ENCODE data around the gene GAPVD1.
A peak's percentile ranks its signal among the peaks of the same experiment; 100 is the strongest.
"Not testable (repeated sequence)": the region's sequence is repeated elsewhere in the genome, so short reads cannot be mapped to it uniquely, and the experiment has no call there.

Gene GAPVD1

DNA sequence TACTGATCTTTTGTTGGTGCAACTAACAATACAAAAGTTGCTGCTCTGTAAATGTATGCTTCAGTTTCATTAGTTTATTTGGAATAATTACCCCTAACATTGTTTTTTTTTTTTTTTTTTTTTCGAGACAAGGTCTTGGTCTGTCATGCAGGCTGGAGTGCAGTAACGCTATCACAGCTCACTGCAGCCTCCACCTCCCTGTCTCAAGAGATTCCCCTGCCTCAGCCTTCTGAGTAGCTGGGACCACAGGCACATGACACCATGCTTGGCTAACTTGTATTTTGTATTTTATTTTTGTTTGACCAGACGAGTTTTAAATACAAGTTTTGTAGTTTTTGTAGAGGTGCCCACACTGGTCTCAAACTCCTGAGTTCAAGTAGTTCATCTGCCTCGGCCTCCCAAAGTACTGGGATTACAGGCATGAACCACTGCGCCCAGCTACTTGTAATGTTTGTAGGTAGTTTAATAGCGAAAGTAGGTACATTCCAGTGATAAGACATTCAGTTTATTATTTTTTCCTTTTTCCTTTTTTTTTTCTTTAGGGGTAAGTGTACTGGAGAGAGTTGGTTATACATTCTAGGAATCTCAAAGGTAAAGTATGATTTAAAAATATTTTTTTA is 6.9 kb downstream of the GAPVD1 start:
- Mint-ChIP-seq H3K4me3 (peak overlapping the region in 1 of 2 donors; percentile 25), H3K4me1 (peaks cover 23 to 38% of the 10 kb centered on the region in 2 donors), H3K9me3 (no peaks in the 10 kb centered on the region), H3K27ac (peak overlapping the region; percentile 73), H3K27me3 (no peaks in the 10 kb centered on the region), H3K36me3 (peaks cover 24 to 37% of the 10 kb centered on the region in 2 donors)
- DNase-seq, result no peak
- ATAC-seq (replicated peaks), result peak; percentile 36 to 57

- Mint-ChIP-seq H3K27ac (no peak overlapping the region), H3K4me1 (peaks cover 18 to 33% of the 10 kb centered on the region in 2 donors), H3K9me3 (no peaks in the 10 kb centered on the region), H3K27me3 (no peaks in the 10 kb centered on the region), H3K36me3 (peaks cover 24 to 33% of the 10 kb centered on the region in 2 donors), H3K4me3 (no peak overlapping the region)
- DNase-seq (no peak), ATAC-seq (replicated peaks) (no peak)
These were observed 7.4 kb downstream of the GAPVD1 start for GRCh38 chr9:125269014-125269397.

DNA sequence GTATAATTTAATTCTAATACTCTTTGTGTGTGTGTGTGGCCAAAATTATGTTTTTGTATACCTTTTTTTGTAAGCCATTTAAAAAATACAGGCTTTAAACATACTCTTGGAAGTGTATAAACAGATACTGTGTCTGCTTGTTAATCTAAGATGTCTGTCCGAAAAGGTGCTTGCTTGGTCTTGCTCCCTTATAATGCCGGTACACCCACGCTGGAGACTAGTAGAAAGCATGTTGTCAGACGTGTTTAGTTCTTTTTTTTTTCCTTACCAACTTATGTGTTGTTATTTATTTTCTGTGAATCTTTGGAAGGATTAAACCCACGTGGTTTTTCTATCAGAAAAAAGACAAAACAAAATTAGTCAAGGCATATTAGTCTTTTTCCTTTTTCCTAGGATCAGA is 9.5 kb downstream of the GAPVD1 start:
- Mint-ChIP-seq H3K4me3 (no peak overlapping the region), H3K4me1 (peaks cover 13 to 20% of the 10 kb centered on the region in 2 donors), H3K27me3 (no peaks in the 10 kb centered on the region), H3K27ac (no peak overlapping the region), H3K9me3 (no peaks in the 10 kb centered on the region), H3K36me3 (peaks cover 19 to 22% of the 10 kb centered on the region in 2 donors)
- ATAC-seq (replicated peaks), result no peak
- DNase-seq, result no peak

GRCh38 chr9:125272697-125273096 is 11.1 kb downstream of the GAPVD1 start:
- Mint-ChIP-seq H3K36me3 (peaks cover 15 to 18% of the 10 kb centered on the region in 2 donors), H3K4me1 (peaks cover 13 to 25% of the 10 kb centered on the region in 2 donors), H3K27me3 (no peaks in the 10 kb centered on the region)

DNA sequence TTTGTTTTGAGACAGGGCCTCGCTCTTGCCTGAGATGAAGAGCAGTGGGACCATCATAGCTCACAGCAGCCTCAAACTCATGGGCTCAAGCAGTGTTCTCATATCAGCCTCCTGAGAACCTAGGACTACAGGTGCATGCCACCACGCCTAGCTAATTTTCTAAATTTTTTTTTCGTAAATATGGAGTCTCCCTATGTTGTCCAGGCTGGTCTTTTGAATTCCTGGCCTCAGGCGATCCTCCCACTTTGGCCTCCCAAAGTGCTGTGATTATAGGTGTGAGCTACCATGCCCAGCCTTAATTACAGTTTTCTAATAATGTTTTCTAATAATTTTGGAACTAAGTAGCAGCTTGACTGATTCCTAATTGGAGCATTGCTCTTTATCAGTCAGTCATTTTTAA is 15.1 kb downstream of the GAPVD1 start:
- Mint-ChIP-seq H3K27ac (no peak overlapping the region), H3K36me3 (peaks cover 6 to 10% of the 10 kb centered on the region in 2 donors), H3K4me1 (peaks cover 7 to 16% of the 10 kb centered on the region in 2 donors), H3K9me3 (no peaks in the 10 kb centered on the region), H3K27me3 (no peaks in the 10 kb centered on the region), H3K4me3 (no peak overlapping the region)
- ATAC-seq (replicated peaks) (no peak), DNase-seq (no peak)

More at GRCh38 chr9:125272697-125273096, 11.1 kb downstream of the GAPVD1 start:
- H3K4me3 Mint-ChIP-seq, result no peak overlapping the region
- H3K27ac Mint-ChIP-seq, result peak overlapping the region; percentile 31
- ATAC-seq (replicated peaks), result no peak
- no peak for DNase-seq
- H3K9me3 Mint-ChIP-seq, result no peaks in the 10 kb centered on the region

DNA sequence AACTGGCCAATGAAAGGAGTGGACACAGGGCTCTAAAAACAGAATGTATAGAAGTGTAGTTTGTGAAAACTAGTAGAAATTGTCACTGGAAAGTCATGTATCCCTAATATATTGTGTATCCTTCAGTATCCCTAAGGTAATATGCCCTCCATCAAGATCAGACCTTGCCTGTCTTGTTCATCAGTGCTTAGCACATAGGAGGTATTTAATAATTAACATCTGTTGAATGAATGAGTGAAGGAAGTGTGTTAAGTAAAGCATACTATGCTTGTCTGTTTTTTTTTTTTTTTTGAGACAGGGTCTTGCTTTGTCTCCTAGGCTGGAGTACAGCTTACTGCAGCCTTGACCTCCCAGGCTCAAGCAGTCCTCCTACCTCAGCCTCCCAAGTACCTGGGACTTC is 15.8 kb downstream of the GAPVD1 start:
- peaks cover 7 to 16% of the 10 kb centered on the region in 2 donors for H3K4me1 Mint-ChIP-seq
- no peak overlapping the region for H3K4me3 Mint-ChIP-seq
- H3K9me3 Mint-ChIP-seq, result no peaks in the 10 kb centered on the region
- DNase-seq (no peak), ATAC-seq (replicated peaks) (no peak)
- H3K27ac Mint-ChIP-seq, result no peak overlapping the region
- H3K36me3 Mint-ChIP-seq, result peaks cover 6 to 9% of the 10 kb centered on the region in 2 donors
- no peaks in the 10 kb centered on the region for H3K27me3 Mint-ChIP-seq

DNA sequence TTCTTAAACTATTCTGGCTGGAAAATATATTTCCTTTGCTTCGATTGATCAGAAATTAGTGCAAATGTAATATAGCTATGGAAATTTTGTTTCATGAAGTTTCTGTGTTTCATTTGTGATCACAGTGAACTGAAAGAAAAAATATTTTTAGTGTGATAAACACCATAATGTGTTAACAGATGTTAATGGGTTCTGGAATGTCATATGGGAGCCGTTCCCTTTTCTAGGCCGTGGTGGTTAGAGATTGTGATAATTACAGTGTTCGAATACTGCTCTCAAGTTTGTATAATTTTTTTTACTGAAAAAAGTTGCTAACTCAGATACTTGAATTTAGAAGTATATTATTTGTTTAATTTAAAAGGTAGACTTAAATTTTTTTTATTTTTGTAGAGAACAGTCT is 19.3 kb downstream of the GAPVD1 start:
- no peak overlapping the region for H3K27ac Mint-ChIP-seq
- ATAC-seq (replicated peaks) (no peak), DNase-seq (no peak)
- peaks cover 0 to 5% of the 10 kb centered on the region in 2 donors for H3K4me1 Mint-ChIP-seq
- H3K27me3 Mint-ChIP-seq, result no peaks in the 10 kb centered on the region
- H3K4me3 Mint-ChIP-seq, result no peak overlapping the region
- H3K9me3 Mint-ChIP-seq, result no peaks in the 10 kb centered on the region
- peaks cover 0 to 10% of the 10 kb centered on the region in 2 donors for H3K36me3 Mint-ChIP-seq

DNA sequence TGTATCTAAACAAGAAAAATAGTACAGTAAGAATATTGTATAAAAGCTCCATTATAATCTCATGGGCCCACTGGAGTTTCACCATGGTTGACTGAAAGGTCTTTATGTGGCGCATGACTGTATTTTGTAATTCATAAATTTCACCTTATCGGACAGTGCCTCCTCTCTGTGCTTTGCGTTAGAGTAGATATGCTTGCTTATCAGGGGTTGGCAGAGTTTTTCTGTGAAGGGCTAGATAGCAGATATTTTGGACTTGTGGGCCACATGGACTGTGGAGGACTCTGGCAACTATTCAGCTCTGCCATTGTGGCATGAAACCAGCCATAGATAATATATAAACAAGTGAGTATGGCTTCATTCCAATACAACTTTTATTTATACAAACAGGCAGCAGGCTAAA is 23.2 kb downstream of the GAPVD1 start:
- H3K27ac Mint-ChIP-seq, result no peak overlapping the region
- ATAC-seq (replicated peaks) (no peak), DNase-seq (no peak)
- no peak overlapping the region for H3K4me3 Mint-ChIP-seq
- no peaks in the 10 kb centered on the region for H3K9me3 Mint-ChIP-seq
- H3K4me1 Mint-ChIP-seq, result no peaks in the 10 kb centered on the region
- H3K36me3 Mint-ChIP-seq, result peaks cover 0 to 2% of the 10 kb centered on the region in 2 donors
- no peaks in the 10 kb centered on the region for H3K27me3 Mint-ChIP-seq

- H3K36me3 Mint-ChIP-seq; H3K27ac Mint-ChIP-seq; DNase-seq; H3K4me3 Mint-ChIP-seq; H3K27me3 Mint-ChIP-seq; H3K9me3 Mint-ChIP-seq; ATAC-seq (replicated peaks); H3K4me1 Mint-ChIP-seq: not testable (repeated sequence)
These were observed 25.4 kb downstream of the GAPVD1 start for GRCh38 chr9:125286935-125287433.

GRCh38 chr9:125293134-125293533 is 31.5 kb downstream of the GAPVD1 start:
- H3K9me3 Mint-ChIP-seq, result no peaks in the 10 kb centered on the region
- H3K27me3 Mint-ChIP-seq, result no peaks in the 10 kb centered on the region
- DNase-seq (no peak), ATAC-seq (replicated peaks) (no peak)
- H3K36me3 Mint-ChIP-seq, result peaks cover 3 to 9% of the 10 kb centered on the region in 2 donors
- H3K4me3 Mint-ChIP-seq, result no peak overlapping the region
- peaks cover 0 to 2% of the 10 kb centered on the region in 2 donors for H3K4me1 Mint-ChIP-seq
- no peak overlapping the region for H3K27ac Mint-ChIP-seq

DNA sequence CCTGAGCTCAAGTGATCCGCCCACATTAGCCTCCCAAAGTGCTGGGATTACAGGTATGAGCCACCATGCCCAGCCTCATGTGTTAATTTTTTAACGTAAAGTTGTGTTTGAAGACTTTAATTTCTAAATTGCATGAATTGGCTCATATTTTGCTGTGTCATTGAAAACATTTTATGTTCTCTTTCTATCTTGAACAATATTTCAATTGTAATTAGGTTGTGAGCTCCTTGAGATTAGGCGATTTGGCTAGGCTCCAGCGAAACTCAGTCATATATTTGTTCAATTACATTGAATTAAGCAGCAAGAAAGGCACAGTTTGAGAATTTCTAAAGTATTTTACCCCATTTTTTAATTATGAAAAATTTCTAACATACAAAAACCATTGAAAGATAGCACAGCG is 34.0 kb downstream of the GAPVD1 start:
- no peak overlapping the region for H3K4me3 Mint-ChIP-seq
- no peak for ATAC-seq (replicated peaks)
- peaks cover 10 to 11% of the 10 kb centered on the region in 2 donors for H3K36me3 Mint-ChIP-seq
- no peaks in the 10 kb centered on the region for H3K9me3 Mint-ChIP-seq
- no peak overlapping the region for H3K27ac Mint-ChIP-seq
- no peaks in the 10 kb centered on the region for H3K27me3 Mint-ChIP-seq
- DNase-seq, result no peak
- H3K4me1 Mint-ChIP-seq, result peaks cover 4 to 6% of the 10 kb centered on the region in 2 donors

- no peak for ATAC-seq (replicated peaks)
- Mint-ChIP-seq H3K9me3 (no peaks in the 10 kb centered on the region), H3K36me3 (peaks cover 18% of the 10 kb centered on the region in 2 donors), H3K4me3 (no peak overlapping the region), H3K4me1 (peaks cover 4 to 6% of the 10 kb centered on the region in 2 donors), H3K27ac (no peak overlapping the region), H3K27me3 (no peaks in the 10 kb centered on the region)
- no peak for DNase-seq
These were observed 35.3 kb downstream of the GAPVD1 start for GRCh38 chr9:125296843-125297372.

DNA sequence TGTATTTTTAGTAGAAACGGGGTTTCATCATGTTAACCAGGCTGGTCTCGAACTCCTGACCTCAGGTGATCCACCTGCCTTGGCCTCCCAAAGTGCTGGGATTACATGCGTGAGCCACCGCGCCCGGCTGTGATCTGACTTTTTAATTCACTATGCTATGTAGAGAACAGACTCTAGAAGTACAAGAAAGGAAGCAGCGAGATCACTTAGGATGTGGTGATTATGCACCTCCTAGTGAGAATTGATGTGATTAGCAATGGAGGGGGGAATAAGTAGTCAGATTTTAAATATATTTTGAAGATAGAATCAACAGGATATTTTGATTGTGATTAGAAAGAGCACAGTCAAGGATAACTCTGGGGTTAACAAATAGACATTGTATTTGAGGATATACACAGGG is 36.3 kb downstream of the GAPVD1 start:
- ATAC-seq (replicated peaks), result no peak
- Mint-ChIP-seq H3K4me1 (peaks cover 4 to 6% of the 10 kb centered on the region in 2 donors), H3K4me3 (no peak overlapping the region), H3K9me3 (no peaks in the 10 kb centered on the region), H3K27me3 (no peaks in the 10 kb centered on the region), H3K36me3 (peaks cover 24 to 25% of the 10 kb centered on the region in 2 donors), H3K27ac (no peak overlapping the region)
- DNase-seq, result no peak

- peaks cover 34 to 44% of the 10 kb centered on the region in 2 donors for H3K36me3 Mint-ChIP-seq
- DNase-seq, result no peak
- H3K9me3 Mint-ChIP-seq, result no peaks in the 10 kb centered on the region
- peaks cover 4 to 6% of the 10 kb centered on the region in 2 donors for H3K4me1 Mint-ChIP-seq
- H3K27me3 Mint-ChIP-seq, result no peaks in the 10 kb centered on the region
- H3K4me3 Mint-ChIP-seq, result no peak overlapping the region
- no peak for ATAC-seq (replicated peaks)
- no peak overlapping the region for H3K27ac Mint-ChIP-seq
These were observed 40.6 kb downstream of the GAPVD1 start for GRCh38 chr9:125302241-125302640.

DNA sequence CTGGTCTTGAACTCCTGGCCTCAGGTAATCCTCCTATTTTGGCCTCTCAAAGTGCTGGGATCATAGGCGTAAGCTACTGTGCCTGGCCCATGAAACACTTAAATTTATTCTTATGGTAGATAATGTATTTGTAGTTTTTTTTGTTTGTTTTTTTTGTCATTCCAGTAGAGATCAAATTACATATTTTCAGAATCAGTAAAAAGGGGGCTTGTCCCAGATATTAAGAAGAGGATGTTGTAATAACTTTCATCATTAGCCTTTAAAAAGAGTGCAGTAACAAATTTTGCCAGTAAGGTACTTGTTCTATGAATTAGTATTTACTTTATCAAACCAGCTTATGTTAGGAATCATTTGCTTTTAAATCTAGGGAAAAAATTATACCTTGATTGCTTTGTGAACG is 42.6 kb downstream of the GAPVD1 start:
- DNase-seq (no peak), ATAC-seq (replicated peaks) (no peak)
- Mint-ChIP-seq H3K4me1 (peaks cover 2 to 6% of the 10 kb centered on the region in 2 donors), H3K4me3 (no peak overlapping the region), H3K9me3 (no peaks in the 10 kb centered on the region), H3K36me3 (peaks cover 34 to 48% of the 10 kb centered on the region in 2 donors), H3K27ac (peak overlapping the region; percentile 7), H3K27me3 (no peaks in the 10 kb centered on the region)

Measured in stimulated activated naive B cell treated with anti-CD40 and anti-IgM and Interleukin-4, amounts not matched to agents 10 μg/mL and 1 μg/mL and 100 μg/mL, for 72 hours (primary cell).